ENCODE measurements around the gene TWNK.
A peak's percentile ranks its signal among the peaks of the same experiment; 100 is the strongest.

DNA sequence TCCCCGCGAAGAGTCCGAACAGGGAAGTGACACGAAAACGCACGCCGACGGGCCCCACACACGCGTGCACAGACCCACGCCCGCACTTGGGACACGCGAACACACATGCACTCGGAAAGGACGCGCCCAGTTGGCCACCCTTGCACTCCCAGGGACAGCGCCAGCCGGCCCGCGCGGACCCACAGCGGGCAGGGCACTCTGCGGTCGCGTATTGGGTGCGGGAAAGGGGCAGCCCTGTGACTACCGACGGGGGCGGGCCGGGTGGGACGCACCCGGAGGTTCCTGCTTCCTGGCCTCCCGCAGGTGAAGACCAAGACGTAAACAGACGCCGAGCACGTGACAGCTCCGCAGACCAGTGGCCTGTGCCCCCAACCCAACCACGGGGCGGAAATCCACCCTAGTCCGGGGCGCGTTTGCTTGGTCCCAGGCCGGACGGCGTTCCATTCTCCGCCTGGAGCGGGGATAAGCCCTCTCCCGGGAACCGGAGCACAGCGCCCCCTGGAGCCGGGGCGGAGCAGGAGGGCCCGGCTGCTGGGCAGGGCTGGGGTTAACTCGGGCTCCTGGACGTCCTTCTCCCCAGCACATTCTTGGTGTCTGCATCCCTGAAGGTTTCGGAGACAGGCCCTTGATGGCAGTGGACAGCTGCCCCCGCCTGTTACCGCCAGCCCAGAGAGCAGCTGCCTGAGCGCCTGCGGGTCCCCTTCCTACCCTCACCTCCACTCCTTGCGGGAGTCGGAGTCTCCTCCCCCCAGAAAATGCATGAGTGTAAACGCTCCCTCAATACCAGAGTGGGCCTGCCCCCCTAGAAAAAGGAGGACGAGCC lies 10.2 kb downstream of the TWNK start:
- TF ChIP-seq, protein P1, sequence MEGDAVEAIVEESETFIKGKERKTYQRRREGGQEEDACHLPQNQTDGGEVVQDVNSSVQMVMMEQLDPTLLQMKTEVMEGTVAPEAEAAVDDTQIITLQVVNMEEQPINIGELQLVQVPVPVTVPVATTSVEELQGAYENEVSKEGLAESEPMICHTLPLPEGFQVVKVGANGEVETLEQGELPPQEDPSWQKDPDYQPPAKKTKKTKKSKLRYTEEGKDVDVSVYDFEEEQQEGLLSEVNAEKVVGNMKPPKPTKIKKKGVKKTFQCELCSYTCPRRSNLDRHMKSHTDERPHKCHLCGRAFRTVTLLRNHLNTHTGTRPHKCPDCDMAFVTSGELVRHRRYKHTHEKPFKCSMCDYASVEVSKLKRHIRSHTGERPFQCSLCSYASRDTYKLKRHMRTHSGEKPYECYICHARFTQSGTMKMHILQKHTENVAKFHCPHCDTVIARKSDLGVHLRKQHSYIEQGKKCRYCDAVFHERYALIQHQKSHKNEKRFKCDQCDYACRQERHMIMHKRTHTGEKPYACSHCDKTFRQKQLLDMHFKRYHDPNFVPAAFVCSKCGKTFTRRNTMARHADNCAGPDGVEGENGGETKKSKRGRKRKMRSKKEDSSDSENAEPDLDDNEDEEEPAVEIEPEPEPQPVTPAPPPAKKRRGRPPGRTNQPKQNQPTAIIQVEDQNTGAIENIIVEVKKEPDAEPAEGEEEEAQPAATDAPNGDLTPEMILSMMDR (IDR thresholded peaks at IDR 0.05): peak in 1 of 3 donors; percentile 75
- TF ChIP-seq POLR2A (IDR thresholded peaks at IDR 0.05): no peak
